Measurements from ENCODE around the gene PODXL. TPM values are rescaled to one million over a fixed set of nuclear protein-coding genes. Genes with fewer than 3 reads are reported as not detected.

Gene PODXL
- total RNA-seq, 1 experiment from 2014 or later: 37.5 TPM

- no peak for TF ChIP-seq POLR2A (IDR thresholded peaks at IDR 0.05; ENCODE audit: borderline replicate concordance, extremely low read depth, insufficient read depth, insufficient read length)
- no peak for TF ChIP-seq SP1 (IDR thresholded peaks at IDR 0.05; ENCODE audit: low read depth)
- Histone ChIP-seq H3K9me3 (ENCODE audit: control insufficient read depth in 1 of 2, insufficient read depth in 1 of 2, low read depth in 1 of 2, low read length in 2 of 2) (no peaks in the 10 kb centered on the region), H3K36me3 (ENCODE audit: control insufficient read depth in 1 of 2, insufficient read depth in 2 of 2, low read length in 2 of 2) (no peaks in the 10 kb centered on the region), H3K27me3 (ENCODE audit: insufficient read depth, low read length) (no peaks in the 10 kb centered on the region), H3K4me2 (ENCODE audit: low read length) (no peak overlapping the region), H3K27ac (ENCODE audit: low read depth, low read length) (no peak overlapping the region), H3K4me1 (ENCODE audit: control insufficient read depth in 1 of 2, insufficient read depth in 2 of 2, low read length in 2 of 2) (no peaks in the 10 kb centered on the region), H3K9ac (ENCODE audit: low read length) (no peak overlapping the region), H3K4me3 (replicated peaks in 1 of 2; ENCODE audit: low read depth in 1 of 2, low read length in 2 of 2) (no peak overlapping the region), H2AFZ (ENCODE audit: low read depth, low read length, poor library complexity, severe bottlenecking) (no peak overlapping the region), H4K20me1 (ENCODE audit: insufficient read depth) (no peaks in the 10 kb centered on the region), H3K9me2 (ENCODE audit: insufficient read depth) (no peaks in the 10 kb centered on the region), H3K79me2 (ENCODE audit: insufficient read depth, low read length) (no peaks in the 10 kb centered on the region)
- DNase-seq (ENCODE audit: low read depth, low spot score): no peak
- RAD21 ChIA-PET (ENCODE audit: low non-redundant PET in 1 of 2, low total read pairs in 2 of 2, uncharacterized antibody in 2 of 2, unreplicated experiment in 2 of 2): no interaction called here
- CTCF ChIA-PET: interaction anchor here (1.1 to 1.2 kb wide), 2 partner anchors 11 to 102 kb away, joined by 3 read pairs; no protein-coding TSS in a partner anchor
- POLR2A ChIA-PET: no interaction called here
- no peak for ATAC-seq
- intact Hi-C loops (cut with micrococcal nuclease): no loop called here
- BruUV-seq (replicated peaks): no TSS peak
Observed at GRCh38 chr7:131489881-131490280, 66.5 kb downstream of the PODXL start.

GRCh38 chr7:131489196-131489595 lies 67.2 kb downstream of the PODXL start:
- no peak overlapping the region for H3K4me3 ChIP-seq (replicated peaks in 1 of 2; ENCODE audit: low read depth in 1 of 2, low read length in 2 of 2)
- H3K9me3 ChIP-seq (ENCODE audit: control insufficient read depth in 1 of 2, insufficient read depth in 1 of 2, low read depth in 1 of 2, low read length in 2 of 2): no peaks in the 10 kb centered on the region
- TF ChIP-seq POLR2AphosphoS5 (IDR thresholded peaks at IDR 0.05; ENCODE audit: low read depth, low read length) (no peak), POLR2A (IDR thresholded peaks at IDR 0.05; ENCODE audit: borderline replicate concordance, extremely low read depth, insufficient read depth, insufficient read length) (no peak), MAX (IDR thresholded peaks at IDR 0.05) (no peak), YY1 (IDR thresholded peaks at IDR 0.05; ENCODE audit: extremely low read depth, insufficient replicate concordance, low read depth, low read length) (no peak), SP1 (IDR thresholded peaks at IDR 0.05; ENCODE audit: low read depth) (no peak)
- no peaks in the 10 kb centered on the region for H3K79me2 ChIP-seq (ENCODE audit: insufficient read depth, low read length)
- H3K9me2 ChIP-seq (ENCODE audit: insufficient read depth): no peaks in the 10 kb centered on the region
- intact Hi-C loops (cut with micrococcal nuclease): no loop called here
- ATAC-seq (no peak), DNase-seq (ENCODE audit: low read depth, low spot score) (no peak)
- H3K9ac ChIP-seq (ENCODE audit: low read length): no peak overlapping the region
- no peaks in the 10 kb centered on the region for H3K4me1 ChIP-seq (ENCODE audit: control insufficient read depth in 1 of 2, insufficient read depth in 2 of 2, low read length in 2 of 2)
- ChIA-PET CTCF (interaction anchor here (1.1 to 1.2 kb wide), 2 partner anchors 11 to 101 kb away, joined by 3 read pairs; no protein-coding TSS in a partner anchor), POLR2A (no interaction called here), RAD21 (ENCODE audit: low non-redundant PET in 1 of 2, low total read pairs in 2 of 2, uncharacterized antibody in 2 of 2, unreplicated experiment in 2 of 2) (no interaction called here)
- H2AFZ ChIP-seq (ENCODE audit: low read depth, low read length, poor library complexity, severe bottlenecking): no peak overlapping the region
- no peaks in the 10 kb centered on the region for H4K20me1 ChIP-seq (ENCODE audit: insufficient read depth)
- no peak overlapping the region for H3K27ac ChIP-seq (ENCODE audit: low read depth, low read length)
- no TSS peak for BruUV-seq (replicated peaks)
- no peaks in the 10 kb centered on the region for H3K27me3 ChIP-seq (ENCODE audit: insufficient read depth, low read length)
- no peaks in the 10 kb centered on the region for H3K36me3 ChIP-seq (ENCODE audit: control insufficient read depth in 1 of 2, insufficient read depth in 2 of 2, low read length in 2 of 2)
- no peak overlapping the region for H3K4me2 ChIP-seq (ENCODE audit: low read length)

Data from HCT116 (cell line).